COLO668 (cell line): ENCODE data around the gene MYH9.
"Not testable (repeated sequence)": the region's sequence is repeated elsewhere in the genome, so short reads cannot be mapped to it uniquely, and the experiment has no call there.

Experiments
- DNase-seq: peaks from one replicate; lab custom pipeline; 2025; ENCODE audit not compliant: unreplicated experiment; lab: John Stamatoyannopoulos, UW

The MYH9 gene

DNA sequence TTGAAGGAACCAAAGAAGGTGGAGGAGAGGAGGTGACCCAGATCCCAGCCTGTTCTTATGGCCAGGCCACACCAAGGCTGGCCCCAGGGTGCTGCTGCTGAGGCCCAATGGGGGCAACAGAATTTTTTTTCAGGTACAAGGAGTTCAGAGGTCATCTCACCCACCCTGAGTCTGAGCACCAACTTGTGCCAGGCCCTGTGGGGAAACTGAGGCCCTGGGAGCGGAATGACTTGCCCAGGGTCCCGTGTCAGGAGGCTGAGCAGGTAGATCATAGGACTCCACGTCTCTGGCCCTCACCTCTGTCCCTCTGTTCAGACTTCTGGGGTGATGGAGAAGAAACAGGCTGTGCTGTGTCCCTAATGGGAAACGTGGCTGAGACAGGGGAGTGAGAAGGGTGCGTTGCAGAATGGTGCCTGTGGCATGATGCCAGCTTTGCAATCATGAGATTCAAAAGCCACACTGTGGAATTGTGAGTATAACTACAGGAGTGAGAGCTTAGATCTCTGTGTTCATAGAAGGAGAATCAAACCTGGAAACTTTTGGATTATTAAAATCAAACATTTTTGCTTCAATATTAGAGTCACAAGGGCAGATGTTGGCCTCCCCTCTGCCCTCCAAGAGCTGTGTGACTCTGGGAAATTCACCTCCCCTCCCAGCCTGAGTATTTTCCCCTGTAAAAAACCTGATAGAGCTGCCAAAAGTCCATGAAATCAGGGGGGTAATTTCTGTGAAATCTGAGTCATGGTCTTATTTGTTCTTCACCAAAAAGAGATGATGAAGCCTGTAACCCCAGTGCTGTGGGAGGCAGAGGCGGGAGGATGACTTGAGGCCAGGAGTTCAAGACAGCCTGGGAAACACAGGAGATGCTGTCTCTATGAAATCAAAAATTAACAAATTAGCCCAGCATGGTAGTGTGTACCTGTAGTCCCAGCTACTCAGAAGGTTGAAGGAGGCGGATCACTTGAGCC is 134.0 kb downstream of the MYH9 start:
- no peak for DNase-seq

DNA sequence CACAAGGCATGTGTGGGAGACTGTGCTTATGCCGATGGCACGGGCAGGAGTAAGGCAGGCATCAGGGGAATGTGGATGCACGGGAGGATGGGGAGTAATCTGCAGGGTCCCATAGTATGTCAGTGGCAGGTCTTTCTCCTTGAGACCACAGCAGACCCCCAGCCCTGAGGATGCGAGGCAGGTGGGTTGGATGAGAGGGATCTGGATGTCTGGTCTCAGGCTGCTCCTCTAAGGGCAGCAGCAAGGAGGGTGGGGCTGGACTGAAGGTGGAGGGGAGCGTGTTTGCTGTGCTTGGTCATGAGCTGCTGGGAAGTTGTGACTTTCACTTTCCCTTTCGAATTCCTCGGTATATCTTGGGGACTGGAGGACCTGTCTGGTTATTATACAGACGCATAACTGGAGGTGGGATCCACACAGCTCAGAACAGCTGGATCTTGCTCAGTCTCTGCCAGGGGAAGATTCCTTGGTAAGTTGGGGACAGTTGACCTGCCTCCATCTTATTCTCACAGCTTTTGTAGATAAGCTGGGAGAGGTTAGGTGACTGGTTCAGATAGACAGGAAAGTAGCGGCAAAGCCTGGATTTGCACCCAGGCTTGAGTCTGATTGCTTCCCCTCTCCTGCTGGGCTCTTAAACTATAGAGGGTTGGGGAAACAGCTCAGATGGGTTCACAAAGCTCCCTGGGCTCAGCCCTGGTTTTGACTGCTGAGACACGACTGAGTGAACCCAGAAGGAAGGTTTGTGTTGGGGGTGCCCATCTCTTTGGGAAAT is 134.8 kb downstream of the MYH9 start, which contains the start of gene APOL1:
TSS of gene APOL1 (plus strand) at position 380 of the 769 bp plus-strand sequence. CDS start 1,823 bp downstream, outside the sequence.
- DNase-seq: no peak

DNA sequence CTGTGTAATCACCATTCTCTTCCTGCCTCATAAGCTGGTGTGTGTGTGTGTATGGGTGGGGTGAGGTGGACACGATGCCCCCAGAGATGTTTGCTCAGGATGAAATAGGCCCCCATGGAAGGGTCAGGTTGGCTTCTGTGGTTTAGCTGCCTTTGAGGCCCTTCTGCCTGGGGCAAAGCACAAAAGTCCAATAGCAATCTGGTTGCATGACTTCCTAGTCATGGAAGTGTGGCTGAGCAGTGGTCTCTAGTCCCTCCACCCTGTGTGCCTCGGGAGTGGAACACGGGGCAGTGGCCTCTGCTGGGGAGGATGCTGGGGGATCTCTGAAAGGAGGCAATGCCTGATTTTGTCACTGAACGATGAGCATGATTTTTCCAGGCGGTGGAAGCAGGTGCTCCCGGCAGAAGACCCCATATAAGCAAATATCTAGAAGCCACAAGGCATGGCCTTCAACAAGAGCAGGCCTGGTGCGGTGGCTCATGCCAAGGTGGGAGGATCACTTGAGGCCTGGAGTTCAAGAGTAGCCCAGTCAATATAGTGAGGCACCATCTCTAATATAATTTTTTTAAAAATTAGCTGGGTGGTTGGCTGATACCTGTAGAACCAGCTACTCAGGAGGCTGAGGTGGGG is 135.7 kb downstream of the MYH9 start:
- not testable (repeated sequence) for DNase-seq

DNA sequence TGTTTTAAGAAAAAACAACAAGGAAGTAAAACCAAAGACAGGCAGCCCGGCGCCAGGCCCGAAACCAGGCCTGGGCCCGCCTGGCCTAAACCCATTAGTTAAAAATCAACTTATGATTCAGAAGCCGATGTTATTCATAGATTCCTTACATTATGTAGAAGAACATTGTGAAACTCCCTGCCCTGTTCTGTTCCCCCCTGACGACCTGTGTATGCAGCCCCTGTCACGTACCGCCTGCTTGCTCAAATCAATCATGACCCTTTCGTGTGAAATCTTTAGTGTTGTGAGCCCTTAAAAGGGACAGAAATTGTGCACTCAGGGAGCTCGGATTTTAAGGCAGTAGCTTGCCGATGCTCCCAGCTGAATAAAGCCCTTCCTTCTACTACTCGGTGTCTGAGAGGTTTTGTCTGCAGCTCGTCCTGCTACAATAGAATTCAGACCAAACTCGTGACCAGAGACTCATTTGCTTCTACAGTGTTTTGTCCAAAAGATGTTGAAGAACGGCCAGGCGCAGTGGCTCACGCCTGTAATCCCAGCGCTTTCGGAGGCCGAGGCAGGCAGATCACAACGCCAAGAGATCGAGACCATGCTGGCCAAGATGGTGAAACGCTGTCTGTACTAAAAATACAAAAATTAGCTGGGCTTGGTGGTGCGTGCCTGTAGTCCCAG is 137.3 kb downstream of the MYH9 start:
- not testable (repeated sequence) for DNase-seq

- DNase-seq: no peak
These were observed 138.6 kb downstream of the MYH9 start for GRCh38 chr22:36249160-36249559.

- DNase-seq: no peak
These were observed 139.8 kb downstream of the MYH9 start for GRCh38 chr22:36247955-36248354.

DNA sequence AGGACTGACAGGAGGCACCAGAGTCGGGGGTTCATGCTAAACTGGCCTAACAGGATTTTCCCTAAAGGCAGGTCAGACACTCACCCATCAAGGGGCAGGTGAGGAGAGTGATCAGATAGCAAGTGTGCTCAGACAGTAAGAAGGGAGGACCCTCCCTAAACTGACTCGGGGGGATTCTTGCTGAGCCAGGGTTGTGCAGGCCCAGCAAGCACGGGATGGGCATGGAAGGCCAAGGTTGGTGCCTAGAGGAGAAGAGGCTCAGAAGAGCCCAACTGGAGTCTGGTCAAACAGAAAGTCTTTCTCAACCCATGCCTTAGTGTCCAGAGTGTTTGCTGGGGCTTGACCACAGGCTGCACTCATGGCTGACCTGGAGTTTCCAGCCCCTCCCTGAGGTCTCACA is 141.0 kb downstream of the MYH9 start:
- DNase-seq: no peak

- DNase-seq: no peak
These were observed 141.9 kb downstream of the MYH9 start for GRCh38 chr22:36245805-36246356.

- DNase-seq: no peak
These were observed 143.0 kb downstream of the MYH9 start for GRCh38 chr22:36244522-36245391.

DNA sequence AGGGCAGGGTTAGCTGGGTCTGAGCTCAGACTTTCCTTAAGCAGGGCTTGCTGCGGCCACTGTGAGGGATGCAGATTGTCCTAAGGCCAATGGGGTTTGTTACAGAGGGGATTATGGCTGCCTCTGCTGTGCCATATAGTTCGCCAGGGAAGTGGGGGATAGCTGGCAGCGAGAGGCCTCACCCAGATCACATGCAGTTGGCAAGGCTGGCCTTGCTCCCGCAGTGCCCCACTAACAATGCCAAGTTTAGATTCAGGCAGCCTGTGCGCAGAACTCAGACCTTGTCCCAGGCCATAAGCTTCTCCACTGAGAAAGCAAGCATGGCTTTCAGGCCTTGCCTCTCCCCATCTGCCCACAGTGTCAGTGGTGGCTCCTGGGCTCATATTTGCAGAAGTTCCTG is 143.8 kb downstream of the MYH9 start:
- DNase-seq: no peak

- peak; percentile 91 for DNase-seq
These were observed 148.2 kb downstream of the MYH9 start, which contains the start of gene APOL2 for GRCh38 chr22:36239401-36240171. Gene APOL2, minus strand, starts transcription at chr22:36239527. Its CDS starts 6,365 bp downstream, at chr22:36233162.

GRCh38 chr22:36239150-36239400 is 148.7 kb downstream of the MYH9 start:
- peak; percentile 34 for DNase-seq

DNA sequence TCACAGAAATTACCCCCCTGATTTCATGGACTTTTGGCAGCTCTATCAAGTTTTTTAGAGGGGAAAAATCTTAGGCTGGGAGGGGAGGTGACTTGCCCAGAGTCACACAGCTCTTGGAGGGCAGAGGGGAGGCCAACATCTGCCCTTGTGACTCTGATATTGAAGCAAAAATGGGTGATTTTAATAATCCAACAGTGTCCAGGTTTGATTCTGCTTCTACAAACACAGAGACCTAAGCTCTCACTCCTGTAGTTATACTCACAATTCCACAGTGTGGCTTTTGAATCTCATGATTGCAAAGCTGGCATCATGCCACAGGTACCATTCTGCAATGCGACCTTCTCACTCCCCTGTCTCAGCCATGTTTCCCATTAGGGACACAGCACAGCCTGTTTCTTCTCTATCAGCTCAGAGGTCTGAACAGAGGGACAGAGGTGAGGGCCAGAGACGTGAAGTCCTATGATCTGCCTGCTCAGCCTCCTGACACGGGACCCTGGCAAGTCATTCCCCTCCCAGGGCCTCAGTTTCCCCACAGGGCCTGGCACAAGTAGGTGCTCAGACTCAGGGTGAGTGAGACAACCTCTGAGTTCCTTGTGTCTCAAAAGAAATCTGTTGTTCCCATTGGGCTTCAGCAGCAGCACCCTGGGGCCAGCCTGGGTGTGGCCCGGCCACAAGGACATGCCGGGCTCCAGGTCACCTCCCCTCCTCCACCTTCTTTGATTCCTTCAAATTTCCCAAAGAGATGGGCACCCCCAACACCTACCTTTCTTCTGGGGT is 149.2 kb downstream of the MYH9 start:
- peak; percentile 11 for DNase-seq

DNA sequence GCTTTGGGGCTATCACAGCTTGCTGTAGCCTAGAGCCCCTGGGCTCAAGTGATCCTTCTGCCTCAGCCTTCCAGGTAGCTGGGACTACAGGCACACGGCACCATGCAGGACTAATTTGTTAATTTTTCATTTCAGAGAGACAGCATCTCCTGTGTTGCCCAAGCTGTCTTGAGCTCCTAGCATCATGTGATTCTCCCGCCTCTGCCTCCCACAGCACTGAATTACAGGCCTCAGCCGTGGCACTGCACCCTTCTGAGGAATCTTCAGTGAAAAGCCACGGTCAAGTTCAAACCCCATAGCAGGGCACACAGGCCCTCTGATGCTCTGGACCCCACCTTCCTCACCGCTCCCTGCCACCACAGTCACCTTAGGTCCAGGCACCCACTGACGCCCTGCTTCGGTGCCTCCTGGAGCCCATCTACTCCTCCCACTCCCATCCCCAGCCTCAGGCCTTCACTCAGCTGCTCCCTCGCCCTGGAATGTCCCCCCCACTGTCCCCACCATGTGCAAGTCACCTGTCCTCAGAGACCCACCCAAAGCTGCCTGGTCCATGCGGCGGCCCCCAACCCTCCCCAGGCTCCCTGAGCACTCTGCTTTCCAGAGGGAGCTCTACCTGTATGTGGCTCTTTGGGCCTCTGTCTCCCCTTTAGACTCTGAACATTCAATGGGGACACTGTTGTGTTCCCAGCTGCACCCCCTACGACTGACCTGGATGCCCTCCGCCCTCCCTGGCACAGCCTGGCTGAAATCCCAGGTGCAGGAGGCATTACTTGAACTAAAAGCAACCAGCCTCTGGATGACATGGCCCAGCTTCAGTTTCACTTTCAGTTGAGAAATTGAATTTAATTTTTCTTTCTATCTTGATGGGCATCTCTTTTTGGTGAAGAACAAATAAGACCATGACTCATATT is 150.1 kb downstream of the MYH9 start:
- peak; percentile 15 for DNase-seq

DNA sequence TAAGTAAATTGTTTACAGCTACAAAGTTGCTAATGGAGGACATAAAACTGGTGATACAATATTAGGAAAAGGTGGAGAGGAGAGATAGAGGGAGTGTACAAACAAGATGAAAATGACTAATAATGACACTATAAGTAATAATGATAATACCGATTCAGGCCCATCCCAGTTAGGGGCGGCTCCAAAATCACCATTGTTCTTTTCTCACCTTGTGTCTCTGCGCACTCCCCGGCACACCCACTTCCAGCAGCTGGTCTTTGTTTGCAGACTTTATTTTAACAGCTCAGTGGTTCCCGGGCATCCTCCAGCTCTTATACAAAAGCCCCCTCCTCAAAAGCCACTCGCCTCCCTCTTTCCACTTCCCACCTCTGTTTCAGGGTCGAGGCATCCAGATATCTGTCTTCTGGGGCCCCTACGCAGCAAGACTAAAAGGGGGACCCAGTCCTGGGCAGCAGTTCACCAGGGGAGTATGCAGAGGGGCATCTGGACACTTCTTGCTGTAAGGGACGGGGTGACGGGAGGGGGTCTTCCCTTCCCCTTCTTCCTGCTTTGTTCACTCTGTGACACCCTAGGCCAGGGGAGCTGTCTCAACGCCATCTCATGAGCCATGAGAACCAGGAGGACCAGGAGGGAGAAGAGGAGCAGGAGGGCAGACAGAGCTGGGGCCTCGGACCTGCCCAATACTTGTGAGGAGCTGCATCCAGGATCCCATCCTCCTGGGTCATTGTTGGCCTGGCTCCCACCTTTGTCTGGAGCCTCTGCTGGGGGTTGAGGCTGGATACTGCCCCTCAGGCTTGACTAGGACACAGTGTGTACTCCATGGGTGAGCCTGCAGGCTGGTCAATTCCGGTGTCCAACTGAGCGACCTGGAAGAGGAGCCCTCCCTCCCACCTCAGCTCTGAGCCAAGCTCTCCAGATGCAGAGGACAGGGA is 151.1 kb downstream of the MYH9 start:
- no peak for DNase-seq

DNA sequence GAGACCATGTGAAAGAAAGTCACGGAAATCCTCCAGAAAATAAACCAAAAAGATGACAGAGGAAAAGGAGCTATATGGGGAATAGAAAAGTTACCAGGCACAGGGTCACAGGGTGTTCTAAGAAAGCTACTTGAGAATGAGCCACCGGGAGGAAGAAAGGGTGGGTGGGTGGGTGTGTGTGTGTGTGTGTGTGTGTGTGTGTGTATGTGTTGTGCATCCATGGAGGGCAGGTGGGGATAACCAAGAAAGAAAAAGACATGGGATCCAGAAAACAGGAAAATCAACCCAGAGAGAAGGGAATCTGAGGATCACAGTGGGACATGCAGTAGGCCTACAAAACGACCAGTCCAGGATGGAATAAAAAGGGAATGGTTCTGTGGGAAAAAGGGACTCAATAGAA is 152.2 kb downstream of the MYH9 start:
- no peak for DNase-seq
